Mucosa of stomach (tissue), 1 donor: ENCODE data around the gene LRRC3.

Experiments used
- H3K27me3 ChIP-seq: one replicate; pipeline ENCODE4 v1.7.0; 2013; ENCODE audit warnings: mild to moderate bottlenecking, low read length; ENCODE audit not compliant: control insufficient read depth, insufficient read depth
- H3K36me3 ChIP-seq: one replicate; pipeline ENCODE4 v1.7.0; 2013; ENCODE audit warnings: low read length; ENCODE audit not compliant: control insufficient read depth, insufficient read depth
- H3K4me1 ChIP-seq: one replicate; pipeline ENCODE4 v1.7.0; 2013; ENCODE audit warnings: mild to moderate bottlenecking, low read length; ENCODE audit not compliant: control insufficient read depth, insufficient read depth
- H3K4me3 ChIP-seq: one replicate; pipeline ENCODE4 v1.7.0; 2013; ENCODE audit warnings: low read length
- H3K9ac ChIP-seq: one replicate; pipeline ENCODE4 v1.7.0; 2013; ENCODE audit warnings: mild to moderate bottlenecking, low read length, moderate library complexity
- H3K9me3 ChIP-seq: one replicate; pipeline ENCODE4 v1.7.0; 2013; ENCODE audit warnings: mild to moderate bottlenecking, low read length, moderate library complexity; ENCODE audit not compliant: control insufficient read depth
- donor health status: Pancreatic carcinoma.

LRRC3 gene

GRCh38 chr21:44510508-44511218, 55.4 kb downstream of the LRRC3 start:
- H3K4me1 ChIP-seq, result peaks cover 10% of the 10 kb centered on the region
- H3K27me3 ChIP-seq, result peaks cover 19% of the 10 kb centered on the region
- H3K4me3 ChIP-seq, result no peak overlapping the region
- H3K9me3 ChIP-seq, result no peaks in the 10 kb centered on the region
- H3K36me3 ChIP-seq, result no peaks in the 10 kb centered on the region
- H3K9ac ChIP-seq, result no peak overlapping the region

- H3K36me3 ChIP-seq, result no peaks in the 10 kb centered on the region
- peaks cover 10% of the 10 kb centered on the region for H3K4me1 ChIP-seq
- H3K9ac ChIP-seq, result no peak overlapping the region
- H3K9me3 ChIP-seq, result no peaks in the 10 kb centered on the region
- H3K27me3 ChIP-seq, result peaks cover 16% of the 10 kb centered on the region
- no peak overlapping the region for H3K4me3 ChIP-seq
Measured at GRCh38 chr21:44511219-44511937, 56.1 kb downstream of the LRRC3 start.
